LoVo (cell line): ENCODE results near the gene ADAMTS15.

ENCODE experiments used
- DNase-seq: peaks from one replicate; pipeline ENCODE4 v3.0.0-alpha.2; 2016; ENCODE audit warnings: low spot score

Gene ADAMTS15

GRCh38 chr11:130448416-130449309, at the start of gene ADAMTS15:
TSS of gene ADAMTS15 (plus strand) at chr11:130448645. CDS start at chr11:130448974, 329 bp downstream.
- DNase-seq = peak; percentile 59

- no peak for DNase-seq
Measured at GRCh38 chr11:130399196-130399595, 49.2 kb upstream of the ADAMTS15 start.

GRCh38 chr11:130400781-130401483, 47.5 kb upstream of the ADAMTS15 start:
- no peak for DNase-seq

GRCh38 chr11:130402570-130402969, 45.9 kb upstream of the ADAMTS15 start:
- no peak for DNase-seq

- DNase-seq = no peak
Measured at GRCh38 chr11:130403271-130403804, 45.1 kb upstream of the ADAMTS15 start.

- DNase-seq = no peak
Measured at GRCh38 chr11:130403967-130404366, 44.5 kb upstream of the ADAMTS15 start.

- DNase-seq = no peak
Measured at GRCh38 chr11:130404727-130405126, 43.7 kb upstream of the ADAMTS15 start.

GRCh38 chr11:130405428-130405827, 43.0 kb upstream of the ADAMTS15 start:
- DNase-seq = no peak

- peak; percentile 60 for DNase-seq
Measured at GRCh38 chr11:130407978-130408377, 40.5 kb upstream of the ADAMTS15 start.

GRCh38 chr11:130408401-130408890, 40.0 kb upstream of the ADAMTS15 start:
- DNase-seq = no peak

GRCh38 chr11:130408901-130409300, 39.5 kb upstream of the ADAMTS15 start:
- no peak for DNase-seq

GRCh38 chr11:130409594-130410388, 38.7 kb upstream of the ADAMTS15 start:
- DNase-seq = no peak

- DNase-seq = no peak
Measured at GRCh38 chr11:130411223-130411622, 37.2 kb upstream of the ADAMTS15 start.

- DNase-seq = no peak
Measured at GRCh38 chr11:130413405-130414106, 34.9 kb upstream of the ADAMTS15 start.

GRCh38 chr11:130414107-130415080, 34.1 kb upstream of the ADAMTS15 start:
- no peak for DNase-seq

- DNase-seq = no peak
Measured at GRCh38 chr11:130415731-130416529, 32.5 kb upstream of the ADAMTS15 start.

GRCh38 chr11:130416530-130416882, 31.9 kb upstream of the ADAMTS15 start:
- no peak for DNase-seq

GRCh38 chr11:130416906-130417305, 31.5 kb upstream of the ADAMTS15 start:
- no peak for DNase-seq

GRCh38 chr11:130418210-130418609, 30.2 kb upstream of the ADAMTS15 start:
- no peak for DNase-seq
